ENCODE data around the gene SLC26A5. TPM values are rescaled to one million over a fixed set of nuclear protein-coding genes. Genes with fewer than 3 reads are reported as not detected.

Gene SLC26A5
- total and polyA plus RNA-seq, 2 of the 8 experiments (the other 6 are each of a cell fraction or from before 2014, with no cell fraction given) = 0.09 to 0.24 TPM

DNA sequence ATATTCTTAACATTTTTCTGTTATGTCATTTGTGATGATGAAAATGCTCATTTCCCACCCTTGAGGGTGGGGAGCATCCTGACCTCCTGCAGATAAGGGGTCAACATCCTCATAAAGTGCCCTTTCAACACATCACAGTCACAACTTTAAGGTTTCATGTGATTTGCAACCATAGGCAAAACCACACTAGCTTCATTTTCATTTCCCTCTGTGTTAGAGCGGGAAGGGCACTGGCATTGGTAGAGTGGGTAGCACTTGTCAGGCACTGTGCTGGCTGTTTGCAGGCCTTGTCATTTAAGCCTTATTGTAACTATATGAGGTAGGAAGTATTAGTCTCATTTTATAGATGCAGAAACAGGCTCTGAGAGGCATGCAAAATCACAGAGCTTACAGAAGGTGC lies 58.8 kb downstream of the SLC26A5 start (continued):
- TF ChIP-seq, protein P1, sequence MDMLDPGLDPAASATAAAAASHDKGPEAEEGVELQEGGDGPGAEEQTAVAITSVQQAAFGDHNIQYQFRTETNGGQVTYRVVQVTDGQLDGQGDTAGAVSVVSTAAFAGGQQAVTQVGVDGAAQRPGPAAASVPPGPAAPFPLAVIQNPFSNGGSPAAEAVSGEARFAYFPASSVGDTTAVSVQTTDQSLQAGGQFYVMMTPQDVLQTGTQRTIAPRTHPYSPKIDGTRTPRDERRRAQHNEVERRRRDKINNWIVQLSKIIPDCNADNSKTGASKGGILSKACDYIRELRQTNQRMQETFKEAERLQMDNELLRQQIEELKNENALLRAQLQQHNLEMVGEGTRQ (IDR thresholded peaks at IDR 0.05; ENCODE audit: low read length) = no peak
- TF ChIP-seq KDM5A (IDR thresholded peaks at IDR 0.05; ENCODE audit: low read length) = no peak
- no peak for TF ChIP-seq SP1 (IDR thresholded peaks at IDR 0.05; ENCODE audit: low read depth, low read length)
- no peak for TF ChIP-seq SIX5 (IDR thresholded peaks at IDR 0.05; ENCODE audit: low read depth, low read length)
- TF ChIP-seq KDM4A (IDR thresholded peaks at IDR 0.05; ENCODE audit: low read depth, low read length, severe bottlenecking) = no peak
- no peak for TF ChIP-seq SRF (IDR thresholded peaks at IDR 0.05; ENCODE audit: low read depth, low read length)
- TF ChIP-seq BCL11A (IDR thresholded peaks at IDR 0.05; ENCODE audit: low read depth in 2 of 2, low read length in 2 of 2) = no peak
- TF ChIP-seq, protein P2, sequence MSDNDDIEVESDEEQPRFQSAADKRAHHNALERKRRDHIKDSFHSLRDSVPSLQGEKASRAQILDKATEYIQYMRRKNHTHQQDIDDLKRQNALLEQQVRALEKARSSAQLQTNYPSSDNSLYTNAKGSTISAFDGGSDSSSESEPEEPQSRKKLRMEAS (IDR thresholded peaks at IDR 0.05) = no peak
